ENCODE data around the gene SPTAN1.

The SPTAN1 gene

GRCh38 chr9:128619779-128620178 is 67.4 kb downstream of the SPTAN1 start:
- no peak for TF ChIP-seq JUND (IDR thresholded peaks at IDR 0.05; ENCODE audit: low read depth)
- no peak for DNase-seq (ENCODE audit: low read depth in 1 of 2, low spot score in 1 of 2)
- in situ Hi-C loops (cut with HindIII; ENCODE audit: low pct_unique_long_range_greater_than_20kb, low sequenced_read_pairs): no loop called here

- no peak for DNase-seq (ENCODE audit: low read depth in 1 of 2, low spot score in 1 of 2)
- in situ Hi-C loops (cut with HindIII; ENCODE audit: low pct_unique_long_range_greater_than_20kb, low sequenced_read_pairs): no loop called here
- no peak for TF ChIP-seq JUND (IDR thresholded peaks at IDR 0.05; ENCODE audit: low read depth)
Observed at GRCh38 chr9:128621730-128622455, 69.5 kb downstream of the SPTAN1 start.

GRCh38 chr9:128624566-128624965 is 72.2 kb downstream of the SPTAN1 start:
- no peak for DNase-seq (ENCODE audit: low read depth in 1 of 2, low spot score in 1 of 2)
- TF ChIP-seq JUND (IDR thresholded peaks at IDR 0.05; ENCODE audit: low read depth): no peak
- in situ Hi-C loops (cut with HindIII; ENCODE audit: low pct_unique_long_range_greater_than_20kb, low sequenced_read_pairs): no loop called here

- in situ Hi-C loops (cut with HindIII; ENCODE audit: low pct_unique_long_range_greater_than_20kb, low sequenced_read_pairs): no loop called here
- DNase-seq (ENCODE audit: low read depth in 1 of 2, low spot score in 1 of 2): no peak
- no peak for TF ChIP-seq JUND (IDR thresholded peaks at IDR 0.05; ENCODE audit: low read depth)
Observed at GRCh38 chr9:128625391-128626146, 73.2 kb downstream of the SPTAN1 start.

- DNase-seq (ENCODE audit: low read depth in 1 of 2, low spot score in 1 of 2): no peak
- in situ Hi-C loops (cut with HindIII; ENCODE audit: low pct_unique_long_range_greater_than_20kb, low sequenced_read_pairs): no loop called here
- TF ChIP-seq JUND (IDR thresholded peaks at IDR 0.05; ENCODE audit: low read depth): no peak
Observed at GRCh38 chr9:128626181-128626580, 73.8 kb downstream of the SPTAN1 start.

GRCh38 chr9:128627127-128627715 is 74.8 kb downstream of the SPTAN1 start:
- TF ChIP-seq JUND (IDR thresholded peaks at IDR 0.05; ENCODE audit: low read depth): no peak
- in situ Hi-C loops (cut with HindIII; ENCODE audit: low pct_unique_long_range_greater_than_20kb, low sequenced_read_pairs): no loop called here
- DNase-seq (ENCODE audit: low read depth in 1 of 2, low spot score in 1 of 2): no peak

- DNase-seq (ENCODE audit: low read depth in 1 of 2, low spot score in 1 of 2): no peak
- TF ChIP-seq JUND (IDR thresholded peaks at IDR 0.05; ENCODE audit: low read depth): no peak
- in situ Hi-C loops (cut with HindIII; ENCODE audit: low pct_unique_long_range_greater_than_20kb, low sequenced_read_pairs): no loop called here
Observed at GRCh38 chr9:128627906-128628305, 75.5 kb downstream of the SPTAN1 start.

- DNase-seq (ENCODE audit: low read depth in 1 of 2, low spot score in 1 of 2): peak; percentile 39 to 56
- TF ChIP-seq JUND (IDR thresholded peaks at IDR 0.05; ENCODE audit: low read depth): no peak
- in situ Hi-C loops (cut with HindIII; ENCODE audit: low pct_unique_long_range_greater_than_20kb, low sequenced_read_pairs): no loop called here
Observed at GRCh38 chr9:128628471-128629048, 76.2 kb downstream of the SPTAN1 start.

- in situ Hi-C loops (cut with HindIII; ENCODE audit: low pct_unique_long_range_greater_than_20kb, low sequenced_read_pairs): no loop called here
- TF ChIP-seq JUND (IDR thresholded peaks at IDR 0.05; ENCODE audit: low read depth): no peak
- no peak for DNase-seq (ENCODE audit: low read depth in 1 of 2, low spot score in 1 of 2)
Observed at GRCh38 chr9:128629136-128629535, 76.7 kb downstream of the SPTAN1 start.

GRCh38 chr9:128629852-128630545 is 77.6 kb downstream of the SPTAN1 start:
- no peak for TF ChIP-seq JUND (IDR thresholded peaks at IDR 0.05; ENCODE audit: low read depth)
- in situ Hi-C loops (cut with HindIII; ENCODE audit: low pct_unique_long_range_greater_than_20kb, low sequenced_read_pairs): no loop called here
- no peak for DNase-seq (ENCODE audit: low read depth in 1 of 2, low spot score in 1 of 2)

- in situ Hi-C loops (cut with HindIII; ENCODE audit: low pct_unique_long_range_greater_than_20kb, low sequenced_read_pairs): no loop called here
- DNase-seq (ENCODE audit: low read depth in 1 of 2, low spot score in 1 of 2): no peak
- TF ChIP-seq JUND (IDR thresholded peaks at IDR 0.05; ENCODE audit: low read depth): no peak
Observed at GRCh38 chr9:128631636-128632035, 79.2 kb downstream of the SPTAN1 start.

- no peak for DNase-seq (ENCODE audit: low read depth in 1 of 2, low spot score in 1 of 2)
- in situ Hi-C loops (cut with HindIII; ENCODE audit: low pct_unique_long_range_greater_than_20kb, low sequenced_read_pairs): no loop called here
- TF ChIP-seq JUND (IDR thresholded peaks at IDR 0.05; ENCODE audit: low read depth): no peak
Observed at GRCh38 chr9:128632066-128632465, 79.7 kb downstream of the SPTAN1 start.
